ENCODE data around the gene PARD3. TPM values are rescaled to one million over a fixed set of nuclear protein-coding genes. Genes with fewer than 3 reads are reported as not detected.

The PARD3 gene
- total and polyA plus RNA-seq, 8 donors: 25.6 to 54.5 (median 47.8) TPM

DNA sequence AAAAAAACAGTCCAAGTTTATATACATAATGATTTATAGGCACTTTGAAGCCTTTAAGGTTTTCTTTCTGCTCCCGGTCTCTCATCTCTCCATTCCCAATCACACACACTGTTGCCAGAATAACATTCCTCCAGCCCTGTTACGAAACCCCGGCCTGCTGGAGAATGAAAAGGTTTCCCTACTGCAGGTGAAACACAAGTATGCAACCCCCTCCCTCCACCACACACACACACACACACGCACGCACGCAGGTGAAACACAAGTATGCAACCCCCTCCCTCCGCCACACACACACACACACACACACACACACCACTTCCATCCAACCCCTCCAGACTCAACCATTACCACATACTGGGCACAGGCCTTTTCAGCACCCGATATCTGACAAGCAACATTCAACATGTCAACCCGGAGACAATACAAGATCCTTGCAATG lies 87.5 kb downstream of the PARD3 start:
- no peak overlapping the region for H3K4me3 ChIP-seq
- no peaks in the 10 kb centered on the region for H3K9me3 ChIP-seq
- H3K27ac ChIP-seq: peak overlapping the region in 1 of 2 donors; percentile 45
- intact Hi-C loops (cut with DNase I): no loop called here
- TF ChIP-seq, protein P1, sequence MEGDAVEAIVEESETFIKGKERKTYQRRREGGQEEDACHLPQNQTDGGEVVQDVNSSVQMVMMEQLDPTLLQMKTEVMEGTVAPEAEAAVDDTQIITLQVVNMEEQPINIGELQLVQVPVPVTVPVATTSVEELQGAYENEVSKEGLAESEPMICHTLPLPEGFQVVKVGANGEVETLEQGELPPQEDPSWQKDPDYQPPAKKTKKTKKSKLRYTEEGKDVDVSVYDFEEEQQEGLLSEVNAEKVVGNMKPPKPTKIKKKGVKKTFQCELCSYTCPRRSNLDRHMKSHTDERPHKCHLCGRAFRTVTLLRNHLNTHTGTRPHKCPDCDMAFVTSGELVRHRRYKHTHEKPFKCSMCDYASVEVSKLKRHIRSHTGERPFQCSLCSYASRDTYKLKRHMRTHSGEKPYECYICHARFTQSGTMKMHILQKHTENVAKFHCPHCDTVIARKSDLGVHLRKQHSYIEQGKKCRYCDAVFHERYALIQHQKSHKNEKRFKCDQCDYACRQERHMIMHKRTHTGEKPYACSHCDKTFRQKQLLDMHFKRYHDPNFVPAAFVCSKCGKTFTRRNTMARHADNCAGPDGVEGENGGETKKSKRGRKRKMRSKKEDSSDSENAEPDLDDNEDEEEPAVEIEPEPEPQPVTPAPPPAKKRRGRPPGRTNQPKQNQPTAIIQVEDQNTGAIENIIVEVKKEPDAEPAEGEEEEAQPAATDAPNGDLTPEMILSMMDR (IDR thresholded peaks at IDR 0.05): no peak
- H3K36me3 ChIP-seq: no peaks in the 10 kb centered on the region
- H3K4me1 ChIP-seq: peaks cover 10 to 13% of the 10 kb centered on the region in 2 donors
- DNase-seq: peak in 2 of 4 donors; percentile 50 to 68
- peak; percentile 75 for ATAC-seq
- no peaks in the 10 kb centered on the region for H3K27me3 ChIP-seq

DNA sequence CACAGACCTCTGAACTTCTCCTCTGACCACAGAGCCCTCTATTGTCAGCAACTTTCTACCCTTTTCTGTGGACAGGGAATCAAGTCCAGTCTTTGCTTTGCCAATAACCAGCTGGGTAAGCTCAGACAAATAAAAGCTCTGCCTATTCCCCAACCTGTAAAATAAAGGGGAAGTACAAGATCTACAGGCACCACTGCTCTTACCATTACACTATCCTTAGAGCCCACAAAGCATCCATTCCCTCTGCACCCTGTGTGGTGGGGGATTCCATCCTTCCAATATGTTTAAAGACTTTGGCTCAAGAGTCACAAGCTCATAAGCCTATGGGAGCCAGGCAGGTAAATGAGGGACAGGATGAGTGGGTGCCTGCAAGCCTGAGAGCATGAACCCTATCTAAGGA lies 88.2 kb downstream of the PARD3 start:
- DNase-seq (no peak), ATAC-seq (no peak)
- intact Hi-C loops (cut with DNase I): no loop called here
- H3K4me1 ChIP-seq: peaks cover 3 to 6% of the 10 kb centered on the region in 2 donors
- no peak overlapping the region for H3K4me3 ChIP-seq
- H3K27ac ChIP-seq: no peak overlapping the region
- H3K36me3 ChIP-seq: no peaks in the 10 kb centered on the region
- H3K9me3 ChIP-seq: no peaks in the 10 kb centered on the region
- TF ChIP-seq, protein P1 (IDR thresholded peaks at IDR 0.05): no peak
- H3K27me3 ChIP-seq: no peaks in the 10 kb centered on the region

DNA sequence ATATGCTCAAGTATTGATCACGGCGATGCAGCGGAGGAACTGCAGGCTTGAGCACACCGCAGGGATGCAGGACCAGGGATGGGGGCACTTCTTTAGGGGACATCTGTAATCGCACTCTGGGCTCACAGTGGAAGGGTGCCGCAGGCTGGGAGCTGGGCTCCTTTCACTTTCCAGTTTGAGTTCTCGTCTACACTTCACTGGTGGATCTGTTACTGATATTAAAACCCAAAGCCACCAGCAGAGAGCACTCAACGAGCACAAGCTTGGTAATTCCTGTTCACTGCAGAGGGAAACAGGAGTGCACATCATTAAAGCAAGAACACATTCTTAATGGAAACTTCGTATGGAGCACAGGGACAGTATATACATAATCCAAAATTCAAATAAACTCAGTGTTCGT lies 91.3 kb downstream of the PARD3 start:
- Histone ChIP-seq H3K4me3 (no peak overlapping the region), H3K27ac (no peak overlapping the region), H3K9me3 (no peaks in the 10 kb centered on the region), H3K4me1 (peaks cover 0 to 7% of the 10 kb centered on the region in 2 donors), H3K36me3 (no peaks in the 10 kb centered on the region), H3K27me3 (no peaks in the 10 kb centered on the region)
- TF ChIP-seq, protein P1 (IDR thresholded peaks at IDR 0.05): peak in 1 of 2 donors; percentile 31
- DNase-seq: peak in 1 of 4 donors; percentile 56
- intact Hi-C loops (cut with DNase I): no loop called here
- peak; percentile 77 for ATAC-seq

DNA sequence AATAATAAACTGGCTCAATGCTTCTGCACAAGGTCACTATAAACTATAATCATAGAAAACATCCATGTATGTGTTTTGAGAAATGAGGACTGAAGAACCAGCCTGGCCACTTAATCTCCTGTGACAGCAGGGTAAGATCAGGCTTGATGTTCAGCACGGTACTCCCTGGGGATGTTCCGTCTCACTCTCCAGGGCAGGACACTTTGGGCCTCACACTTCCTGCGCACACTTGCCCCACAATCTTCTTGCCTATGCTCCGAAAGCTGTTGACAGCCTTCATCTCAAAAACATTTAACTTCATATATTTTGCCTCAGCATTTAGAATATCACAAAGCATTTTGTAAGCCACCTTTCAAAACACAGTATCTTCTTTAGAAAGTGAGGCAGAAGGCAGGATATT lies 92.7 kb downstream of the PARD3 start:
- H3K36me3 ChIP-seq: no peaks in the 10 kb centered on the region
- H3K4me1 ChIP-seq: peaks cover 0 to 7% of the 10 kb centered on the region in 2 donors
- no peak overlapping the region for H3K27ac ChIP-seq
- intact Hi-C loops (cut with DNase I): no loop called here
- no peak overlapping the region for H3K4me3 ChIP-seq
- no peaks in the 10 kb centered on the region for H3K27me3 ChIP-seq
- no peaks in the 10 kb centered on the region for H3K9me3 ChIP-seq
- ATAC-seq (no peak), DNase-seq (no peak)
- TF ChIP-seq, protein P1 (IDR thresholded peaks at IDR 0.05): no peak

DNA sequence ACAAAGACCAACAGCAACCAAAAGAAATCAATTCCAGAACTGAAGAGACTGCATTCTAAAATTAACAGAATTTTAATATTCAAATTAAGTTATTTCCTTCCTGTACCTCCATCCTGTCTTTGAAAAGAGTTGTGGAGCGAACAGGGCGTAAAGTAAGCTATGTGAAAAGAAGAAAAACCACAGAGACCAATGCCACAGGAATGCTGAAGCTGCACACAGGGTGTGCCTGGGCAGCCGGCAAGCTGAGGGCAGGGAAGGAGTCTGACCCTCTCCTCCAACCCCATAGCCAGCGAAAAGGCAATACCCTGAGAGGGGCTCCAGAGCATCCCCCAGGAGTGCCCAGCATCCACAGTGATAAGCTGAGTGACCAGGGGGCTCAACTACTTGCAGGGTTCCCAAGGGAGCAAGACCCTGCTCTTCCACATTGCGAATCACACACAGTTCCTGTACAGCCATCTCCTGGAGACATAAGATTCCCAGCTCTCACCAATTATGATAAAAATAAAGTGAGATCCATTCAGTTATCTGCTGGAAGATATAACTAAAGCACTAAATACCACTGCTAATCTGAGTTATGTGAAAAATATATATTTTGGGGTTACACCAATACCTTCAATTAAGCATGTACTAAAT lies 93.8 kb downstream of the PARD3 start:
- TF ChIP-seq, protein P1 (IDR thresholded peaks at IDR 0.05): no peak
- H3K4me3 ChIP-seq: no peak overlapping the region
- H3K4me1 ChIP-seq: peaks cover 0 to 7% of the 10 kb centered on the region in 2 donors
- H3K27ac ChIP-seq: no peak overlapping the region
- intact Hi-C loops (cut with DNase I): no loop called here
- no peaks in the 10 kb centered on the region for H3K36me3 ChIP-seq
- H3K27me3 ChIP-seq: no peaks in the 10 kb centered on the region
- no peak for DNase-seq
- peak; percentile 39 for ATAC-seq
- H3K9me3 ChIP-seq: no peaks in the 10 kb centered on the region
